OCI-LY3 (cell line): ENCODE data around the gene MPRIP.

Source experiments
- H2AFZ ChIP-seq: fragments of 200-600, 300-600 bp; shearing (Covaris generic); 2 replicates; pipeline ENCODE4 v1.6.0; 2014; ENCODE audit warnings: antibody characterized with exemption, low read depth, low read length
- H3K27ac ChIP-seq: fragments of 200-600, 300-600 bp; sonication (generic); 2 replicates; pipeline ENCODE4 v1.5.1; 2014; ENCODE audit warnings: mild to moderate bottlenecking, low read length, moderate library complexity, mixed read lengths
- H3K27me3 ChIP-seq: fragments of 200-600, 300-600 bp; sonication (generic); 2 replicates; pipeline ENCODE4 v1.6.1; 2014; ENCODE audit warnings: low read depth, low read length, mixed read lengths
- H3K36me3 ChIP-seq: fragments of 200-600, 300-600 bp; sonication (generic); replicated peaks from 2 replicates; pipeline ENCODE3; 2014; ENCODE audit warnings: low read depth, low read length, mixed read lengths
- H3K4me1 ChIP-seq: fragments of 300-600, 200-600 bp; sonication (generic); 2 replicates; pipeline ENCODE4 v1.6.1; 2014; ENCODE audit warnings: low read length, mixed read lengths
- H3K4me2 ChIP-seq: fragments of 200-600, 300-600 bp; sonication (generic); 2 replicates; pipeline ENCODE4 v1.6.1; 2014; ENCODE audit warnings: low read length, mixed read lengths
- H3K4me3 ChIP-seq: fragments of 300-600, 200-600 bp; sonication (generic); 2 replicates; pipeline ENCODE4 v1.5.1; 2014; ENCODE audit warnings: antibody characterized with exemption, mild to moderate bottlenecking, low read length, moderate library complexity
- H3K79me2 ChIP-seq: fragments of 300-600, 200-600 bp; shearing (Covaris generic); 2 replicates; pipeline ENCODE4 v1.6.1; 2014; ENCODE audit warnings: mild to moderate bottlenecking, low read length, mixed read lengths
- H3K9ac ChIP-seq: fragments of 300-600, 200-600 bp; shearing (Covaris generic); 2 replicates; pipeline ENCODE4 v1.6.0; 2014; ENCODE audit warnings: mild to moderate bottlenecking, low read length, moderate library complexity
- H3K9me3 ChIP-seq: fragments of 200-600, 300-600 bp; shearing (Covaris generic); 2 replicates; pipeline ENCODE4 v1.6.1; 2014; ENCODE audit warnings: low read length, mixed read lengths; ENCODE audit not compliant: insufficient read depth
- H4K20me1 ChIP-seq: fragments of 200-600, 300-600 bp; sonication (generic); 2 replicates; pipeline ENCODE4 v1.6.1; 2016; ENCODE audit warnings: low read length, mixed read lengths; ENCODE audit not compliant: insufficient read depth
- EZH2phosphoT487 ChIP-seq: fragments of 200-600 bp; shearing (Covaris generic); IDR thresholded peaks from 2 replicates; pipeline ENCODE4 v1.6.1; 2018; ENCODE audit warnings: antibody characterized with exemption, mixed run types, low read depth
- TF ChIP-seq, protein P1 (sequence below): fragments of 200-600, 300-600 bp; sonication (generic); IDR thresholded peaks from 2 replicates; pipeline ENCODE4 v1.5.1; 2014; ENCODE audit warnings: antibody characterized with exemption, low read length, low read depth

Gene MPRIP

DNA sequence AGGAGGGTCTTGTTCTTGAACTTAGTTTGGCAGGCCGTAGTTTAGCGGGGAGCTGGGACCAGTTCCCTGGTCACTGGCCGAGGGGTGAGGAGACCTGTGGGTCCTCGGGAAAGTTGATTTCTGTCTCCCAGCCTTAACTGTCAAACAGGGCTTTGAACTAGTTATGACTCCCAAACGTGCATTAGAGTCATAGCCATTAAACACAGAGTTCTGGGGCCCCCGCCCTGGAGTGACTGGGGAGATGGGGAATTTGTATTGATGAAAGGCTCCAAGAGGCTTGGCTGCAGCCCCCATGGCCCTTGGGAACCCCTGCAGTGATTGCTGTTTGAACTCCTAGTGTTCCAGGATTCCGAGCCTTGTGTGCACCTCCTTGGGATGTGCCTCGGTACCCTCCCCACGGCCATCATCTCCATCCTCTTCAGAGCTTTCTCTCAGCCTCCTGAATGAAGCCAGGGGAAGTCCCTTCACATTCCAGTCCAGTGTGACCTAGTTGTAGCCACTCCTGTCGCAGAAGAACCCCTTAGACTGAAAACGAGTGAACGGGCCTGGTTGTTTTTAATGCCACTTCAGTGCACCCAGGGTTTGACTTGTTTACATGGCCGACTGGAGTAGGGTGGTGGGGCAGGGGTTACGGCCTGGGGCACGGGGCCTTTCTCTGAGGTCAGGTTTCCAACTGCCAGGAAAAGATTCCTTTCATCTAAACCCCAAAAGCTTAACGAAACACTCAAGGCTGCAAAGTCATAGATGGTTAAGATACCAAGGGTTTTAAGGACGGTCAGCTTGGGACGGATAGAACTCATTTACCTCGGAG, 1.4 kb downstream of the MPRIP start:
- Histone ChIP-seq H3K4me1 (peaks cover 31% of the 10 kb centered on the region), H3K27ac (no peak overlapping the region), H3K9ac (peak overlapping the region; percentile 69), H4K20me1 (peaks cover 30% of the 10 kb centered on the region), H3K4me2 (peak overlapping the region; percentile 92), H3K79me2 (peaks cover 59% of the 10 kb centered on the region), H2AFZ (no peak overlapping the region), H3K9me3 (no peaks in the 10 kb centered on the region), H3K4me3 (peak overlapping the region; percentile 81), H3K27me3 (no peaks in the 10 kb centered on the region), H3K36me3 (peaks cover 6% of the 10 kb centered on the region)
- TF ChIP-seq, protein P1, sequence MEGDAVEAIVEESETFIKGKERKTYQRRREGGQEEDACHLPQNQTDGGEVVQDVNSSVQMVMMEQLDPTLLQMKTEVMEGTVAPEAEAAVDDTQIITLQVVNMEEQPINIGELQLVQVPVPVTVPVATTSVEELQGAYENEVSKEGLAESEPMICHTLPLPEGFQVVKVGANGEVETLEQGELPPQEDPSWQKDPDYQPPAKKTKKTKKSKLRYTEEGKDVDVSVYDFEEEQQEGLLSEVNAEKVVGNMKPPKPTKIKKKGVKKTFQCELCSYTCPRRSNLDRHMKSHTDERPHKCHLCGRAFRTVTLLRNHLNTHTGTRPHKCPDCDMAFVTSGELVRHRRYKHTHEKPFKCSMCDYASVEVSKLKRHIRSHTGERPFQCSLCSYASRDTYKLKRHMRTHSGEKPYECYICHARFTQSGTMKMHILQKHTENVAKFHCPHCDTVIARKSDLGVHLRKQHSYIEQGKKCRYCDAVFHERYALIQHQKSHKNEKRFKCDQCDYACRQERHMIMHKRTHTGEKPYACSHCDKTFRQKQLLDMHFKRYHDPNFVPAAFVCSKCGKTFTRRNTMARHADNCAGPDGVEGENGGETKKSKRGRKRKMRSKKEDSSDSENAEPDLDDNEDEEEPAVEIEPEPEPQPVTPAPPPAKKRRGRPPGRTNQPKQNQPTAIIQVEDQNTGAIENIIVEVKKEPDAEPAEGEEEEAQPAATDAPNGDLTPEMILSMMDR: no peak

DNA sequence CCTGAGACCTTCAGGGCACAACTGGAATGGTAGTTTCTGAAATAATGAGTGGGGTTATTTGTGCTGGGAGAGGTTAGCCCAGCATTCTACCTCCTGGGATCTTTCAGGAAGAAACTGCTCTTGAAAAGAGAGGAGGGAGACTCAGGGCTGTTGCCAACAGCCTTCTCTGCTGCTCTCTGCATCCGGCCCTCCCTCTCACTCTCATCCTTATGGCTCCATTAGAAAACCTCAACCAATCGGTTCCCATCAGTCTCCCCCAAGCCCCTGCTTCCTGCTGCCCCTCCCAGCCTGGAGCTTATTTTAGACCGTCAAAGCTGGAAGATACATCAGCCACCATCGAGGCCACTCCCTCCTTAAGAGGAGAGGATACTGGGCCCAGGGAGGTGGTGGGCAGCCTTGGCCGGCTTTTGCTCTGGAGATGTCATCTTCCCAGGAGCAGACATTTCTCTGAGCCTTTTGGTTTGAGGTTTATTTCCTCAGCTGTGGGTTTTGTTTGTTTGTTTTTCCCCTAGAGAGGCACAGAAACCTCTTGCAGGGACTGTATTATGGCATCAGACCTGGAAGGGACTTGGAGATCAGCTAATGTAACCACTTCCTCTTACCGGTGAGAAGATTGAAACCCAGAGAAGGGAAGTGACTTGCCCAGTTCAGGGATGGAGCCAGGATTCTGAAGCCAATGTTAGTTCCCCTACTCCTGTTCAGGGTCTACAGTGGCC, 2.7 kb downstream of the MPRIP start:
- Histone ChIP-seq H3K4me3 (peak overlapping the region; percentile 44), H3K9ac (no peak overlapping the region), H3K79me2 (peaks cover 69% of the 10 kb centered on the region), H3K27ac (no peak overlapping the region), H3K27me3 (no peaks in the 10 kb centered on the region), H2AFZ (no peak overlapping the region), H3K4me1 (peaks cover 31% of the 10 kb centered on the region), H3K4me2 (peak overlapping the region; percentile 92), H3K36me3 (peaks cover 6% of the 10 kb centered on the region), H4K20me1 (peaks cover 38% of the 10 kb centered on the region), H3K9me3 (no peaks in the 10 kb centered on the region)
- TF ChIP-seq EZH2phosphoT487: no peak
- TF ChIP-seq, protein P1: no peak

DNA sequence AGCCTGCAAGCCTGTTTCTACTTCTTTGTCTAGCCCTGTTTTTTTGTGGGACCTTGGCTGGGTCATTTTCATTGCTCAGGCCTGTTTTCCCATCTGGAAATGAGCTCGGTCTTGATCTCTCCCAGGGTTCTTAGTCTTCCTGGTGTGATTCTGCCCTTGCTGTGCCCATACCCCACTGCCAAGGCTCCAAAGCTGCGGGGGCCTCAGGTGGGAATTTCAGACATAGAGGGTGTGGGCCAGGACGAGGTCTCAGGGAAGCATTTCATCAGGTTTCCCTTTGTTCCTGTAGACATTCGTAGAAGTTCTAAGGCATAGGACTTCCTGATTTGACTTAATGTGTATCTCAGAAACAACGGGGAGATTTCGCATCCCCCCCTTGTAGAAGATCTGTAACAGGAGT, 5.8 kb downstream of the MPRIP start:
- no peaks in the 10 kb centered on the region for H3K9me3 ChIP-seq
- TF ChIP-seq, protein P1: no peak
- TF ChIP-seq EZH2phosphoT487: no peak
- H4K20me1 ChIP-seq: peaks cover 42% of the 10 kb centered on the region
- no peak overlapping the region for H3K27ac ChIP-seq
- H3K4me2 ChIP-seq: no peak overlapping the region
- no peak overlapping the region for H3K4me3 ChIP-seq
- H3K27me3 ChIP-seq: no peaks in the 10 kb centered on the region
- peaks cover 6% of the 10 kb centered on the region for H3K36me3 ChIP-seq
- no peak overlapping the region for H2AFZ ChIP-seq
- peaks cover 89% of the 10 kb centered on the region for H3K79me2 ChIP-seq
- H3K9ac ChIP-seq: no peak overlapping the region
- H3K4me1 ChIP-seq: peaks cover 22% of the 10 kb centered on the region
